Measurements from ENCODE around the gene PLXND1. TPM values are rescaled to one million over a fixed set of nuclear protein-coding genes. Genes with fewer than 3 reads are reported as not detected.

Gene PLXND1
- polyA plus RNA-seq, 1 donor from 2014 or later, result 0.05 TPM

DNA sequence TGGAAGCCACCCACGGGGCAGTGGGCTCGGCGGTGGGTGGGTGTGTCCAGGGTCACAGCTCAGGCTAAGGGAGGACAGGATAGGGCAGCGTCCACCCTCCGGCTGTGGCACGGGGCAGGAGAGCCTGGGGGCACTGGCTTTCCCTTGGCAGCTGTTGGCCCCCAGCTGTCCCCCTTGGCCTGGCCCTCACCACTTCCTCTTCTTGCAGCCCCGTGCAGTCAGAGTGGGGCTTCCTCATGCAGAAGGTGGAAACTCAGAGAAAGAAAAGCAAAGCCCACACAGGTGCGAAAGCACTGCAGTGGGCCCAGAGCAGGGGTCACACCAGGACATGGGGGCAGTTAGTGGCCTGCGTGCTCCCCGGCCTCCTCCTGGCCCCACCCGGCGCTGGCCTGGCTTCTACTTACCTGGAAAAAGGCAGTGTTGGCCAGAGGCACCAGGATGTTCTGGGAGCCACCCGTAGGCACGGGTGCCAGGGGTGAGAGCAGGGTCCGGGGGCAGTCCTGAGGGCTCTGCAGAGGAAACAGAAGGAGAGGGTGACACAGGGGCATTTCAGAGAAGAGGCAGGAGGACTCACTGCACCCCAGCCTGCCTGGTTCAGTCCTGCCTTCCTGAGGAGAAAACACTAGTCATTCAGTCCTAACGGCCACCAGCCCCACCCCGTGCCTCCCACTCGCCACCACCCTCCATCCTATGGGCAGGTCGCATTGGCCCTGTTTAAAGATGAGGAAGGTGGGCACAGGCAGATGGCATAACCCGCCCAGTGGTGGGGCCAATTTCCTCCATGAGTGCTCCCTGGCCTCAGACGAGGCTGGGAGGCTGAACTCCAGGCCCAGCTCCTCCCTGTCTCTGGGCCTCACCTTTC, 28.3 kb downstream of the PLXND1 start:
- no peaks in the 10 kb centered on the region for H3K36me3 ChIP-seq (ENCODE audit: insufficient read depth, low read length)
- H3K4me2 ChIP-seq (ENCODE audit: low read length), result no peak overlapping the region
- H3F3A ChIP-seq (ENCODE audit: insufficient read depth, low read length, poor library complexity, severe bottlenecking), result no peaks in the 10 kb centered on the region
- H3K79me2 ChIP-seq (replicated peaks; ENCODE audit: insufficient read depth, low read length), result no peaks in the 10 kb centered on the region
- H4K20me1 ChIP-seq (ENCODE audit: insufficient read depth), result no peaks in the 10 kb centered on the region
- H3K9me3 ChIP-seq (ENCODE audit: low read length), result no peaks in the 10 kb centered on the region
- H3K4me3 ChIP-seq (ENCODE audit: low read length), result no peak overlapping the region
- H2AFZ ChIP-seq (ENCODE audit: low read depth, low read length), result no peak overlapping the region
- H3K9ac ChIP-seq (ENCODE audit: low read length), result no peak overlapping the region
- no peaks in the 10 kb centered on the region for H3K9me2 ChIP-seq (ENCODE audit: insufficient read depth, low read length)
- H3K27ac ChIP-seq (ENCODE audit: low read length), result no peak overlapping the region
- TF ChIP-seq TAF1 (IDR thresholded peaks at IDR 0.05; ENCODE audit: low read depth) (no peak), MXI1 (conservative IDR thresholded peaks at IDR 0.05; ENCODE audit: poor library complexity, severe bottlenecking) (no peak), SMC3 (conservative IDR thresholded peaks at IDR 0.05; ENCODE audit: poor library complexity) (no peak), POLR2AphosphoS5 (IDR thresholded peaks at IDR 0.05) (no peak), EP300 (conservative IDR thresholded peaks at IDR 0.05; ENCODE audit: poor library complexity, severe bottlenecking) (no peak), RAD21 (conservative IDR thresholded peaks at IDR 0.05) (no peak), EZH2 (IDR thresholded peaks at IDR 0.05; ENCODE audit: borderline replicate concordance, insufficient read depth, low read length, poor library complexity, severe bottlenecking) (no peak)
- TF ChIP-seq, protein P1, sequence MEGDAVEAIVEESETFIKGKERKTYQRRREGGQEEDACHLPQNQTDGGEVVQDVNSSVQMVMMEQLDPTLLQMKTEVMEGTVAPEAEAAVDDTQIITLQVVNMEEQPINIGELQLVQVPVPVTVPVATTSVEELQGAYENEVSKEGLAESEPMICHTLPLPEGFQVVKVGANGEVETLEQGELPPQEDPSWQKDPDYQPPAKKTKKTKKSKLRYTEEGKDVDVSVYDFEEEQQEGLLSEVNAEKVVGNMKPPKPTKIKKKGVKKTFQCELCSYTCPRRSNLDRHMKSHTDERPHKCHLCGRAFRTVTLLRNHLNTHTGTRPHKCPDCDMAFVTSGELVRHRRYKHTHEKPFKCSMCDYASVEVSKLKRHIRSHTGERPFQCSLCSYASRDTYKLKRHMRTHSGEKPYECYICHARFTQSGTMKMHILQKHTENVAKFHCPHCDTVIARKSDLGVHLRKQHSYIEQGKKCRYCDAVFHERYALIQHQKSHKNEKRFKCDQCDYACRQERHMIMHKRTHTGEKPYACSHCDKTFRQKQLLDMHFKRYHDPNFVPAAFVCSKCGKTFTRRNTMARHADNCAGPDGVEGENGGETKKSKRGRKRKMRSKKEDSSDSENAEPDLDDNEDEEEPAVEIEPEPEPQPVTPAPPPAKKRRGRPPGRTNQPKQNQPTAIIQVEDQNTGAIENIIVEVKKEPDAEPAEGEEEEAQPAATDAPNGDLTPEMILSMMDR (IDR thresholded peaks at IDR 0.05; ENCODE audit: poor library complexity, severe bottlenecking), result no peak
- TF ChIP-seq, protein P2, sequence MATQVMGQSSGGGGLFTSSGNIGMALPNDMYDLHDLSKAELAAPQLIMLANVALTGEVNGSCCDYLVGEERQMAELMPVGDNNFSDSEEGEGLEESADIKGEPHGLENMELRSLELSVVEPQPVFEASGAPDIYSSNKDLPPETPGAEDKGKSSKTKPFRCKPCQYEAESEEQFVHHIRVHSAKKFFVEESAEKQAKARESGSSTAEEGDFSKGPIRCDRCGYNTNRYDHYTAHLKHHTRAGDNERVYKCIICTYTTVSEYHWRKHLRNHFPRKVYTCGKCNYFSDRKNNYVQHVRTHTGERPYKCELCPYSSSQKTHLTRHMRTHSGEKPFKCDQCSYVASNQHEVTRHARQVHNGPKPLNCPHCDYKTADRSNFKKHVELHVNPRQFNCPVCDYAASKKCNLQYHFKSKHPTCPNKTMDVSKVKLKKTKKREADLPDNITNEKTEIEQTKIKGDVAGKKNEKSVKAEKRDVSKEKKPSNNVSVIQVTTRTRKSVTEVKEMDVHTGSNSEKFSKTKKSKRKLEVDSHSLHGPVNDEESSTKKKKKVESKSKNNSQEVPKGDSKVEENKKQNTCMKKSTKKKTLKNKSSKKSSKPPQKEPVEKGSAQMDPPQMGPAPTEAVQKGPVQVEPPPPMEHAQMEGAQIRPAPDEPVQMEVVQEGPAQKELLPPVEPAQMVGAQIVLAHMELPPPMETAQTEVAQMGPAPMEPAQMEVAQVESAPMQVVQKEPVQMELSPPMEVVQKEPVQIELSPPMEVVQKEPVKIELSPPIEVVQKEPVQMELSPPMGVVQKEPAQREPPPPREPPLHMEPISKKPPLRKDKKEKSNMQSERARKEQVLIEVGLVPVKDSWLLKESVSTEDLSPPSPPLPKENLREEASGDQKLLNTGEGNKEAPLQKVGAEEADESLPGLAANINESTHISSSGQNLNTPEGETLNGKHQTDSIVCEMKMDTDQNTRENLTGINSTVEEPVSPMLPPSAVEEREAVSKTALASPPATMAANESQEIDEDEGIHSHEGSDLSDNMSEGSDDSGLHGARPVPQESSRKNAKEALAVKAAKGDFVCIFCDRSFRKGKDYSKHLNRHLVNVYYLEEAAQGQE (IDR thresholded peaks at IDR 0.05; ENCODE audit: borderline replicate concordance), result no peak
- H3K27me3 ChIP-seq (ENCODE audit: insufficient read depth, low read depth, low read length), result no peaks in the 10 kb centered on the region

DNA sequence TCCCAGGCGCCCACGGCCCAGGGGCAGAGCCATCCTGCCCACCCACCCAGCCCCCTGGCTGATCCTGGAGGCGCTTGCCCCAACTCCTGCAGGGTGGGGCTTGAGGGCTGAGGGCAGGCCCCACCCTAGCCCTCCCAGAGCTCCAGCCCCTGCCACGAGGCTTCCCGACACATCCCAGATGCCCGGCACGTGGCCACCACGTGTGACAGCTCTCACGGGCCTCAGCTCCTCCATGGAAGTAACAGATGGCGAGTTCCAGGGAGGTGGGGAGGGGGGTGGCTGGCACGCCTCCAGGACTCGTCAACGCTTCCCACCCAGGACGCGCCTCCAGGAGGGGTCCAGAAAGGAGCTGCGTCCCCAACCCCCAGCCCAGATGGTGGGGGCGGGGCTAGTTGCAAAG, 29.1 kb downstream of the PLXND1 start:
- Histone ChIP-seq H3K27ac (ENCODE audit: low read length) (no peak overlapping the region), H3K9me3 (ENCODE audit: low read length) (no peaks in the 10 kb centered on the region), H3K27me3 (ENCODE audit: insufficient read depth, low read depth, low read length) (no peaks in the 10 kb centered on the region), H3K4me3 (ENCODE audit: low read length) (no peak overlapping the region), H3K9ac (ENCODE audit: low read length) (no peak overlapping the region), H3K79me2 (replicated peaks; ENCODE audit: insufficient read depth, low read length) (no peaks in the 10 kb centered on the region), H3K9me2 (ENCODE audit: insufficient read depth, low read length) (no peaks in the 10 kb centered on the region), H4K20me1 (ENCODE audit: insufficient read depth) (no peaks in the 10 kb centered on the region), H3K4me2 (ENCODE audit: low read length) (no peak overlapping the region), H3K36me3 (ENCODE audit: insufficient read depth, low read length) (no peaks in the 10 kb centered on the region), H2AFZ (ENCODE audit: low read depth, low read length) (no peak overlapping the region), H3F3A (ENCODE audit: insufficient read depth, low read length, poor library complexity, severe bottlenecking) (no peaks in the 10 kb centered on the region)
- TF ChIP-seq RAD21 (conservative IDR thresholded peaks at IDR 0.05), result no peak
- no peak for TF ChIP-seq EP300 (conservative IDR thresholded peaks at IDR 0.05; ENCODE audit: poor library complexity, severe bottlenecking)
